ENCODE measurements around the gene BASP1. TPM values are rescaled to one million over a fixed set of nuclear protein-coding genes. Genes with fewer than 3 reads are reported as not detected.

Gene BASP1
- total RNA-seq, 1 experiment from 2014 or later, result 0.34 TPM

- 0 out of 2 replicates have a peak overlapping the region, but pooled peaks have one; percentile 4 for H3K4me2 ChIP-seq (ENCODE audit: low read length)
- no peaks in the 10 kb centered on the region for H4K20me1 ChIP-seq (ENCODE audit: insufficient read depth)
- no peaks in the 10 kb centered on the region for H3K9me3 ChIP-seq (ENCODE audit: control insufficient read depth in 1 of 2, insufficient read depth in 1 of 2, low read depth in 1 of 2, low read length in 2 of 2)
- H3K27me3 ChIP-seq (ENCODE audit: insufficient read depth, low read length), result no peaks in the 10 kb centered on the region
- ChIA-PET CTCF (interaction anchor here (1.0 kb wide), 2 partner anchors 9 to 10 kb away, joined by 4 read pairs; no protein-coding TSS in a partner anchor), POLR2A (no interaction called here), RAD21 (ENCODE audit: low non-redundant PET in 1 of 2, low total read pairs in 2 of 2, uncharacterized antibody in 2 of 2, unreplicated experiment in 2 of 2) (no interaction called here)
- no peaks in the 10 kb centered on the region for H3K36me3 ChIP-seq (ENCODE audit: control insufficient read depth in 1 of 2, insufficient read depth in 2 of 2, low read length in 2 of 2)
- no TSS peak for BruUV-seq (replicated peaks)
- H3K4me3 ChIP-seq (replicated peaks in 1 of 2; ENCODE audit: low read depth in 1 of 2, low read length in 2 of 2), result no peak overlapping the region
- H3K9me2 ChIP-seq (ENCODE audit: insufficient read depth), result no peaks in the 10 kb centered on the region
- H3K4me1 ChIP-seq (ENCODE audit: control insufficient read depth in 1 of 2, insufficient read depth in 2 of 2, low read length in 2 of 2), result peaks cover 0 to 15% of the 10 kb centered on the region in 2 experiments; a peak in 1 of 4 replicates
- TF ChIP-seq CBX3 (IDR thresholded peaks at IDR 0.05; ENCODE audit: low read depth), result no peak
- no peak for TF ChIP-seq ZNF274 (IDR thresholded peaks at IDR 0.05; ENCODE audit: low read depth, low read length)
- TF ChIP-seq ZBTB33 (IDR thresholded peaks at IDR 0.05; ENCODE audit: extremely low read depth, insufficient replicate concordance, low read length), result no peak
- 0 out of 2 replicates have a peak, but pooled peaks have one; percentile 11 for TF ChIP-seq FOSL1 (IDR thresholded peaks at IDR 0.05; ENCODE audit: low read depth)
- TF ChIP-seq POLR2AphosphoS5 (IDR thresholded peaks at IDR 0.05; ENCODE audit: low read depth, low read length), result no peak
- no peak for TF ChIP-seq JUND (IDR thresholded peaks at IDR 0.05)
- TF ChIP-seq MAX (IDR thresholded peaks at IDR 0.05), result no peak
- TF ChIP-seq TCF7L2 (IDR thresholded peaks at IDR 0.05; ENCODE audit: borderline replicate concordance, extremely low read depth, insufficient read depth, insufficient read length), result no peak
- H3K27ac ChIP-seq (ENCODE audit: low read depth, low read length), result no peak overlapping the region
- intact Hi-C loops (cut with micrococcal nuclease), result no loop called here
- no peak overlapping the region for H3K9ac ChIP-seq (ENCODE audit: low read length)
- no peak overlapping the region for H2AFZ ChIP-seq (ENCODE audit: low read depth, low read length, poor library complexity, severe bottlenecking)
- H3K79me2 ChIP-seq (ENCODE audit: insufficient read depth, low read length), result no peaks in the 10 kb centered on the region
- DNase-seq (ENCODE audit: low read depth, low spot score) (no peak), ATAC-seq (peak; percentile 73)
Measured at GRCh38 chr5:17180864-17181723, 36.3 kb upstream of the BASP1 start.
